ENCODE data around the gene LTBP1. TPM values are rescaled to one million over a fixed set of nuclear protein-coding genes. Genes with fewer than 3 reads are reported as not detected.

The LTBP1 gene
- total RNA-seq, 1 experiment from 2014 or later = 28.5 TPM

GRCh38 chr2:33337385-33337960 is 390.7 kb downstream of the LTBP1 start:
- Histone ChIP-seq H2AK5ac (ENCODE audit: insufficient read length, low read length) (no peak overlapping the region), H2BK15ac (ENCODE audit: low read depth, low read length) (no peak overlapping the region), H3K23me2 (ENCODE audit: insufficient read length, low read depth, low read length, poor library complexity, severe bottlenecking) (no peaks in the 10 kb centered on the region), H3K27ac (ENCODE audit: insufficient read length, low read depth, low read length) (no peak overlapping the region), H3K4me1 (ENCODE audit: insufficient read depth, low read length) (no peaks in the 10 kb centered on the region), H3K23ac (ENCODE audit: insufficient read length, low read depth, low read length) (no peak overlapping the region), H3K9me3 (ENCODE audit: control insufficient read depth, low read depth, low read length) (no peaks in the 10 kb centered on the region), H4K91ac (ENCODE audit: insufficient read length, low read depth, low read length) (no peak overlapping the region), H2BK20ac (ENCODE audit: low read depth, low read length, poor library complexity, severe bottlenecking) (no peak overlapping the region), H3K9ac (ENCODE audit: extremely low read depth, insufficient read length, low read length) (no peak overlapping the region), H3K79me1 (ENCODE audit: insufficient read depth, low read depth, low read length, poor library complexity, severe bottlenecking) (no peaks in the 10 kb centered on the region), H3K27me3 (ENCODE audit: insufficient read depth, low read length) (no peaks in the 10 kb centered on the region), H2BK120ac (ENCODE audit: low read depth, low read length, poor library complexity, severe bottlenecking) (no peak overlapping the region), H4K8ac (replicated peaks; ENCODE audit: insufficient read length, low read depth, low read length) (no peak overlapping the region), H3K18ac (ENCODE audit: insufficient read length, low read depth, low read length) (no peak overlapping the region), H3K56ac (ENCODE audit: insufficient read length, low read depth, low read length) (no peak overlapping the region), H4K20me1 (ENCODE audit: control insufficient read depth, insufficient read depth, insufficient read length) (no peaks in the 10 kb centered on the region), H3K79me2 (ENCODE audit: insufficient read depth, low read length) (no peaks in the 10 kb centered on the region), H3K14ac (ENCODE audit: insufficient read depth, low read length) (no peak overlapping the region), H2AFZ (ENCODE audit: low read length) (no peak overlapping the region), H3K4ac (ENCODE audit: low read depth, low read length) (no peak overlapping the region), H3K4me2 (ENCODE audit: insufficient read depth, insufficient read length, low read length) (no peak overlapping the region), H3T11ph (ENCODE audit: low read length) (no peak overlapping the region), H2BK5ac (ENCODE audit: insufficient read length, low read length) (no peak overlapping the region), H4K5ac (ENCODE audit: insufficient read length, low read depth, low read length) (no peak overlapping the region), H2BK12ac (ENCODE audit: insufficient read length, low read depth, low read length) (no peak overlapping the region)
- no peak for TF ChIP-seq CTCF (conservative IDR thresholded peaks at IDR 0.05)
- H3K27ac Mint-ChIP-seq = no peak overlapping the region
- no peaks in the 10 kb centered on the region for H3K9me3 Mint-ChIP-seq
- H3K36me3 Mint-ChIP-seq (ENCODE audit: insufficient read depth in 1 of 3, low read depth in 3 of 3) = no peaks in the 10 kb centered on the region
- no peak for DNase-seq
- no peaks in the 10 kb centered on the region for H3K4me1 Mint-ChIP-seq
- no peak overlapping the region for H3K4me3 Mint-ChIP-seq
- H3K27me3 Mint-ChIP-seq (ENCODE audit: low read depth) = no peaks in the 10 kb centered on the region
- no CpG with 5 or more reads among the region's 7 CpGs for WGBS (ENCODE audit: extremely low coverage, insufficient read length, low lambda C conversion rate)
